Measurements from ENCODE around the gene DNASE2B.

DNASE2B gene

GRCh38 chr1:84398175-84399155, at the start of gene DNASE2B:
Gene DNASE2B, plus strand, starts transcription at chr1:84398484. Its CDS starts 81 bp downstream, at chr1:84398565.
- no peak for DNase-seq

GRCh38 chr1:84348759-84349158, 49.5 kb upstream of the DNASE2B start:
- DNase-seq: no peak

- DNase-seq: no peak
Measured at GRCh38 chr1:84350104-84350503, 48.2 kb upstream of the DNASE2B start.

- DNase-seq: no peak
Measured at GRCh38 chr1:84350550-84350949, 47.7 kb upstream of the DNASE2B start.

- DNase-seq: no peak
Measured at GRCh38 chr1:84352298-84353106, 45.8 kb upstream of the DNASE2B start.

- DNase-seq: no peak
Measured at GRCh38 chr1:84353695-84354094, 44.6 kb upstream of the DNASE2B start.

GRCh38 chr1:84355556-84355955, 42.7 kb upstream of the DNASE2B start:
- DNase-seq: no peak

- no peak for DNase-seq
Measured at GRCh38 chr1:84356881-84357280, 41.4 kb upstream of the DNASE2B start.

GRCh38 chr1:84358695-84359094, 39.6 kb upstream of the DNASE2B start:
- DNase-seq: no peak

GRCh38 chr1:84360316-84360715, 38.0 kb upstream of the DNASE2B start:
- no peak for DNase-seq

GRCh38 chr1:84361796-84362195, 36.5 kb upstream of the DNASE2B start:
- DNase-seq: no peak

GRCh38 chr1:84363019-84363418, 35.3 kb upstream of the DNASE2B start:
- DNase-seq: peak; percentile 57

- DNase-seq: peak; percentile 17
Measured at GRCh38 chr1:84363622-84364021, 34.7 kb upstream of the DNASE2B start.

- no peak for DNase-seq
Measured at GRCh38 chr1:84365225-84366221, 32.8 kb upstream of the DNASE2B start.

- DNase-seq: no peak
Measured at GRCh38 chr1:84366786-84367185, 31.5 kb upstream of the DNASE2B start.

GRCh38 chr1:84367219-84367618, 31.1 kb upstream of the DNASE2B start:
- no peak for DNase-seq

- no peak for DNase-seq
Measured at GRCh38 chr1:84368441-84368840, 29.8 kb upstream of the DNASE2B start.

- DNase-seq: no peak
Measured at GRCh38 chr1:84370266-84370665, 28.0 kb upstream of the DNASE2B start.

- peak; percentile 17 for DNase-seq
Measured at GRCh38 chr1:84370831-84371394, 27.4 kb upstream of the DNASE2B start.

- no peak for DNase-seq
Measured at GRCh38 chr1:84373436-84374141, 24.7 kb upstream of the DNASE2B start.

GRCh38 chr1:84374991-84375696, 23.1 kb upstream of the DNASE2B start:
- no peak for DNase-seq

All from NCI-H1092 treated with DMSO at 0.1 percent for 48 hours (cell line).